HTR-8/SVneo (cell line): Measurements from ENCODE around the gene PRSS50.

Experiments used
- DNase-seq: peaks from one replicate; pipeline ENCODE4 v3.0.0; 2011; ENCODE audit warnings: low spot score, mixed read lengths; ENCODE audit not compliant: insufficient read length
- FAIRE-seq: peaks from 2 replicates; lab custom pipeline; 2011; peaks lifted over from hg19 to GRCh38; lab: Jason Lieb, UNC

Gene PRSS50

GRCh38 chr3:46730819-46731218 lies 13.2 kb upstream of the PRSS50 start:
- FAIRE-seq, result no peak
- DNase-seq, result no peak

GRCh38 chr3:46729038-46729437 lies 11.4 kb upstream of the PRSS50 start:
- DNase-seq (no peak), FAIRE-seq (no peak)

GRCh38 chr3:46725621-46726314 lies 8.1 kb upstream of the PRSS50 start:
- DNase-seq, result no peak
- no peak for FAIRE-seq

- DNase-seq (no peak), FAIRE-seq (no peak)
Observed at GRCh38 chr3:46724424-46724823, 6.8 kb upstream of the PRSS50 start.

- DNase-seq (no peak), FAIRE-seq (no peak)
Observed at GRCh38 chr3:46722443-46722842, 4.8 kb upstream of the PRSS50 start.

- FAIRE-seq (peak; percentile 74), DNase-seq (no peak)
Observed at GRCh38 chr3:46721009-46721408, 3.3 kb upstream of the PRSS50 start.

GRCh38 chr3:46719735-46720271 lies 2.1 kb upstream of the PRSS50 start:
- FAIRE-seq, result no peak
- no peak for DNase-seq

- DNase-seq, result no peak
- no peak for FAIRE-seq
Observed at GRCh38 chr3:46719044-46719565, 1.4 kb upstream of the PRSS50 start.

GRCh38 chr3:46716461-46717441 lies 918 bp downstream of the PRSS50 start:
- DNase-seq (no peak), FAIRE-seq (no peak)

GRCh38 chr3:46715507-46716175 lies 2.0 kb downstream of the PRSS50 start:
- no peak for DNase-seq
- FAIRE-seq, result no peak

- DNase-seq (no peak), FAIRE-seq (no peak)
Observed at GRCh38 chr3:46714728-46715506, 2.8 kb downstream of the PRSS50 start.

GRCh38 chr3:46713898-46714552 lies 3.6 kb downstream of the PRSS50 start:
- DNase-seq (no peak), FAIRE-seq (no peak)

GRCh38 chr3:46713050-46713897 lies 4.4 kb downstream of the PRSS50 start:
- FAIRE-seq, result no peak
- DNase-seq, result no peak

GRCh38 chr3:46712191-46713049 lies 5.2 kb downstream of the PRSS50 start:
- FAIRE-seq (no peak), DNase-seq (no peak)

- FAIRE-seq (no peak), DNase-seq (no peak)
Observed at GRCh38 chr3:46711760-46712159, 5.9 kb downstream of the PRSS50 start.

GRCh38 chr3:46711305-46711704 lies 6.4 kb downstream of the PRSS50 start:
- DNase-seq, result no peak
- no peak for FAIRE-seq

GRCh38 chr3:46710671-46711295 lies 6.9 kb downstream of the PRSS50 start:
- no peak for FAIRE-seq
- no peak for DNase-seq
